Endodermal cell (in vitro differentiated cells): ENCODE data around the gene IMPDH1. TPM values are rescaled to one million over a fixed set of nuclear protein-coding genes. Genes with fewer than 3 reads are reported as not detected.
A peak's percentile ranks its signal among the peaks of the same experiment; 100 is the strongest.

Experiments used
- DNase-seq: peaks from one replicate; pipeline ENCODE4 v3.0.0-alpha.2; 2017
- H3K27ac ChIP-seq: 2 replicates; pipeline ENCODE4 v1.5.1; 2013; ENCODE audit warnings: mild to moderate bottlenecking, low read depth, low read length, moderate library complexity
- H3K27me3 ChIP-seq: 2 replicates; pipeline ENCODE4 v1.6.1; 2013; ENCODE audit warnings: mild to moderate bottlenecking, low read length, moderate library complexity; ENCODE audit not compliant: insufficient read depth, control insufficient read depth, poor library complexity, severe bottlenecking
- H3K36me3 ChIP-seq: 2 replicates; pipeline ENCODE4 v1.7.0; 2013; ENCODE audit warnings: mild to moderate bottlenecking, low read length, moderate library complexity; ENCODE audit not compliant: control insufficient read depth, insufficient read depth
- H3K4me1 ChIP-seq: one replicate; pipeline ENCODE4 v1.7.0; 2013; ENCODE audit warnings: low read length; ENCODE audit not compliant: control insufficient read depth, insufficient read depth
- H3K4me3 ChIP-seq: 2 replicates; pipeline ENCODE4 v1.5.1; 2013; ENCODE audit warnings: mild to moderate bottlenecking, low read length, moderate library complexity
- H3K9ac ChIP-seq: 2 replicates; pipeline ENCODE4 v1.6.1; 2013; ENCODE audit warnings: mild to moderate bottlenecking, low read length, moderate library complexity; ENCODE audit not compliant: poor library complexity, severe bottlenecking; ENCODE audit errors: extremely low read depth
- H3K9me3 ChIP-seq: 2 replicates; pipeline ENCODE4 v1.6.1; 2013; ENCODE audit warnings: mild to moderate bottlenecking, low read length, moderate library complexity; ENCODE audit not compliant: control insufficient read depth
- H3K27ac Mint-ChIP-seq: 2 replicates; pipeline ENCODE4 v1.8.0; 2020; ENCODE audit warnings: mixed read lengths
- H3K27me3 Mint-ChIP-seq: 2 replicates; pipeline ENCODE4 v1.8.0; 2021; ENCODE audit warnings: mild to moderate bottlenecking, mixed read lengths; ENCODE audit not compliant: insufficient read depth
- H3K36me3 Mint-ChIP-seq: 2 replicates; pipeline ENCODE4 v1.8.0; 2020; ENCODE audit warnings: low read depth, mixed read lengths
- H3K4me1 Mint-ChIP-seq: 2 replicates; pipeline ENCODE4 v1.8.0; 2020; ENCODE audit warnings: mixed read lengths
- H3K4me3 Mint-ChIP-seq: 2 replicates; pipeline ENCODE4 v1.8.0; 2020; ENCODE audit warnings: mild to moderate bottlenecking, moderate library complexity, mixed read lengths
- H3K9me3 Mint-ChIP-seq: 2 replicates; pipeline ENCODE4 v1.8.0; 2020; ENCODE audit warnings: mild to moderate bottlenecking, mixed read lengths
- CTCF ChIP-seq: fragments of 200-600 bp; sonication (generic); conservative IDR thresholded peaks from 2 replicates; pipeline ENCODE4 v1.5.0; 2021; ENCODE audit warnings: antibody characterized with exemption, mild to moderate bottlenecking
- WGBS, 2 experiments: methylation state at CpG; one replicate each; pipeline versions ENCODE4 v1.1.5 to v1.1.7; 2013; ENCODE audit warnings: missing lambda C conversion rate in 2 of 2, mixed read lengths in 1 of 2; ENCODE audit not compliant: insufficient coverage in 1 of 2, insufficient read length in 1 of 2; 5-methylcytosine and 5-hydroxymethylcytosine counted together
- total RNA-seq, 2 donors: library from RNA; stranded (reverse); fragmentation: NEBNext Ultra II Directional in 1 of 2; extraction: Animal tissue kit (Norgen Biotek cat#: 25700) in 1 of 2; gene quantifications; 2 replicates in 1 of 2; 3 replicates in 1 of 2; pipeline ENCODE4 v1.2.1, GENCODE V29; 2021

Gene IMPDH1
- total RNA-seq, 2 donors from 2014 or later = 13.4 to 16.5 TPM

DNA sequence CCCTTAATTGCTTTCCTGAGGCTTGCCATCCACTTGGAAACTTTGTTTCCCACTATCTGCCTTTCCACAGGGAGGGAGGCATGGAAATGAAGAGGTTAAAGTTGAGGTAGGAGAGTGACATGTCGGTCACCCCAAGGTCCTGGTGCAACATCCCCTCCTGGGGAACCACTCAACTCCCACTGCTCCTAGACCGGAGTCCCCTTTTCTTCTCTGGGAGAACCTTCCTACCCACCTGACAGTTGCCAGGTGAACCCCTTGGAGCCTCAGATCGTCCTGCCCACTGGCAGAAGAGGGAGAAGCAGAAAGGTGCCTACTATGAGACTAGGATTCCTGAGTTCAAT is 21.7 kb downstream of the IMPDH1 start:
- H3K4me1 Mint-ChIP-seq = no peaks in the 10 kb centered on the region
- H3K4me3 Mint-ChIP-seq = no peak overlapping the region
- Histone ChIP-seq H3K9me3 (no peaks in the 10 kb centered on the region), H3K27me3 (peaks cover 23% of the 10 kb centered on the region), H3K27ac (no peak overlapping the region), H3K4me3 (no peak overlapping the region), H3K36me3 (no peaks in the 10 kb centered on the region), H3K4me1 (no peaks in the 10 kb centered on the region), H3K9ac (no peak overlapping the region)
- no peak for DNase-seq
- WGBS, 2 experiments = 55% methylated on average over 3 of the region's 3 CpGs; no CpG with 5 or more reads in 1 of the 2 experiments
- peaks cover 53% of the 10 kb centered on the region for H3K27me3 Mint-ChIP-seq
- H3K9me3 Mint-ChIP-seq = no peaks in the 10 kb centered on the region
- no peaks in the 10 kb centered on the region for H3K36me3 Mint-ChIP-seq
- H3K27ac Mint-ChIP-seq = no peak overlapping the region
- TF ChIP-seq CTCF = no peak

GRCh38 chr7:128387216-128388144 is 22.3 kb downstream of the IMPDH1 start:
- TF ChIP-seq CTCF = peak; percentile 90
- Histone ChIP-seq H3K9ac (no peak overlapping the region), H3K36me3 (no peaks in the 10 kb centered on the region), H3K27me3 (peaks cover 23% of the 10 kb centered on the region), H3K9me3 (no peaks in the 10 kb centered on the region), H3K4me3 (no peak overlapping the region), H3K4me1 (no peaks in the 10 kb centered on the region), H3K27ac (no peak overlapping the region)
- peaks cover 58% of the 10 kb centered on the region for H3K27me3 Mint-ChIP-seq
- no peak overlapping the region for H3K4me3 Mint-ChIP-seq
- DNase-seq = peak; percentile 97
- no peak overlapping the region for H3K27ac Mint-ChIP-seq
- H3K36me3 Mint-ChIP-seq = no peaks in the 10 kb centered on the region
- no peaks in the 10 kb centered on the region for H3K4me1 Mint-ChIP-seq
- 33 to 45% methylated on average over 9 to 23 of the region's 24 CpGs for WGBS, 2 experiments
- H3K9me3 Mint-ChIP-seq = no peaks in the 10 kb centered on the region

DNA sequence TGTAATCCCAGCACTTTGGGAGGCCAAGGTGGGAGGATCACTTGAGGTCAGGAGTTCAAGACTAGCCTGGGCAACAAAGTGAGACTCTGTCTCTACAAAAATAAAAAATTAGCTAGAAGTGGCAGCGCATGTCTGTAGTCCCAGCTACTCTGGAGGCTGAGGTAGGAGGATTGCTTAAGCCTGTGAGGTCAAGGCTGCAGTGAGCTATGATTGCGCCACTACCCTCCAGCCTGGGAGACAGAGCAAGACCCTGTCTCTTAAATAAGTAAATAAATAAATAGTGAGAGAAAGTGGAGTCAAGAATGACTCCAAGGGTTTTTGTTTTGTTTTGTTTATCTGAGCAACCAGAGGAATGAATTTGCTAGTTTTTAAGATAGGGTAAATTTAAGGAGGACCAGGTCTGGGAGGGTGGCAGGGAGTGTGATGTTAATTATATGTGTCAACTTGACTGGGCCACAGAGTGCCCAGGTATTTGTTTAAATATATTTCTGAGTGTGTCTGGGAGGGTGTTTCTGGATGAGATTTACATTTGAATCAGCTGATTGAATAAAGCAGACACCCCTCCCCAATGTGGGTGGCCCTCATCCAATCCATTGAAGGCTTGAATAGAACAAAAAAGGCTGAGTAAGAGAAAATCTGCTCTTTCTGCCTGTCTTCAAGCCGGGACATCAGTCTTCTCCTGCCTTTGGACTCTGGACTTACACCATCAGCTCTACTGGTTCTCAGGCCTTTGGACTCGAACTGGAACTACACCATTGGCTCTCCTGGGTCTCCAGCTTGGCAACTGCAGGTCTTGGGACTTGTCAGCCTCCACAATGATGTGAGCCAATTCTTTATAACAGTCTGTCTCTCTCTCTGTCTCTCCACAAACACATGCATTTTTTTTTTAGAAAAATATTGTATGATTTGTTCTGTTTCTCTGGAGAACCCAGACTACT is 23.5 kb downstream of the IMPDH1 start:
- H3K27ac Mint-ChIP-seq = no peak overlapping the region
- WGBS, 2 experiments = 85 to 88% methylated on average over 2 to 4 of the region's 4 CpGs
- no peak overlapping the region for H3K4me3 Mint-ChIP-seq
- Histone ChIP-seq H3K4me3 (no peak overlapping the region), H3K27me3 (peaks cover 23% of the 10 kb centered on the region), H3K4me1 (no peaks in the 10 kb centered on the region), H3K36me3 (no peaks in the 10 kb centered on the region), H3K27ac (no peak overlapping the region), H3K9ac (no peak overlapping the region), H3K9me3 (no peaks in the 10 kb centered on the region)
- H3K9me3 Mint-ChIP-seq = no peaks in the 10 kb centered on the region
- H3K27me3 Mint-ChIP-seq = peaks cover 58% of the 10 kb centered on the region
- no peaks in the 10 kb centered on the region for H3K36me3 Mint-ChIP-seq
- TF ChIP-seq CTCF = no peak
- no peaks in the 10 kb centered on the region for H3K4me1 Mint-ChIP-seq
- DNase-seq = no peak
